Measurements from ENCODE around the gene KAZN. TPM values are rescaled to one million over a fixed set of nuclear protein-coding genes. Genes with fewer than 3 reads are reported as not detected.
A peak's percentile ranks its signal among the peaks of the same experiment; 100 is the strongest.

Gene KAZN
- polyA plus RNA-seq, 2 of the 4 experiments (the other 2 are of a cell fraction), result 1.3 to 1.9 TPM

GRCh38 chr1:14603645-14604044, 5.2 kb downstream of the KAZN start:
- no peaks in the 10 kb centered on the region for H3K4me1 ChIP-seq
- no peak overlapping the region for H3K4me2 ChIP-seq
- CTCF ChIA-PET, result no interaction called here
- no peak for ATAC-seq
- H3K4me3 ChIP-seq, result no peak overlapping the region
- TF ChIP-seq SMC3 (IDR thresholded peaks at IDR 0.05) (no peak), EHMT2 (IDR thresholded peaks at IDR 0.05; ENCODE audit: low read depth) (no peak)
- H3K27ac ChIP-seq, result no peak overlapping the region
- DNase-seq (ENCODE audit: low read depth in 1 of 2, low spot score in 1 of 2), result no peak
- WGBS (ENCODE audit: missing lambda C conversion rate), result 50% methylated on average over 2 of the region's 2 CpGs
- no peaks in the 10 kb centered on the region for H3K9me3 ChIP-seq
- POLR2A ChIA-PET, result no interaction called here
- no peak for FAIRE-seq

- Histone ChIP-seq H3K27ac (no peak overlapping the region), H3K4me2 (no peak overlapping the region), H3K4me1 (no peaks in the 10 kb centered on the region), H3K4me3 (no peak overlapping the region), H3K9me3 (no peaks in the 10 kb centered on the region)
- FAIRE-seq (no peak), ATAC-seq (no peak), DNase-seq (ENCODE audit: low read depth in 1 of 2, low spot score in 1 of 2) (no peak)
- 13% methylated on average over 5 of the region's 5 CpGs for WGBS (ENCODE audit: missing lambda C conversion rate)
- ChIA-PET CTCF (interaction anchor here (1.1 kb wide), 1 partner anchor 423 kb away, joined by 3 read pairs; no protein-coding TSS in a partner anchor), POLR2A (no interaction called here)
- TF ChIP-seq SREBF2 (IDR thresholded peaks at IDR 0.05) (no peak), RCOR1 (IDR thresholded peaks at IDR 0.05; ENCODE audit: low read depth, low read length) (no peak), HOXB5 (CRISPR knock-in tag; IDR thresholded peaks at IDR 0.05) (no peak)
These were observed 5.9 kb downstream of the KAZN start for GRCh38 chr1:14604414-14604813.

- DNase-seq (ENCODE audit: low read depth in 1 of 2, low spot score in 1 of 2) (no peak), FAIRE-seq (no peak), ATAC-seq (no peak)
- H3K27ac ChIP-seq, result no peak overlapping the region
- ChIA-PET POLR2A (no interaction called here), CTCF (no interaction called here)
- H3K4me1 ChIP-seq, result no peaks in the 10 kb centered on the region
- 0% methylated on average over 1 of the region's 1 CpG for WGBS (ENCODE audit: missing lambda C conversion rate)
- H3K9me3 ChIP-seq, result no peaks in the 10 kb centered on the region
- TF ChIP-seq HOXA7 (CRISPR knock-in tag; IDR thresholded peaks at IDR 0.05) (no peak), KDM5A (IDR thresholded peaks at IDR 0.05) (no peak), REST (IDR thresholded peaks at IDR 0.05) (no peak)
- no peak overlapping the region for H3K4me2 ChIP-seq
- H3K4me3 ChIP-seq, result no peak overlapping the region
These were observed 7.5 kb downstream of the KAZN start for GRCh38 chr1:14605945-14606344.

GRCh38 chr1:14606632-14607031, 8.1 kb downstream of the KAZN start:
- Histone ChIP-seq H3K9me3 (no peaks in the 10 kb centered on the region), H3K4me3 (no peak overlapping the region), H3K4me1 (no peaks in the 10 kb centered on the region), H3K4me2 (no peak overlapping the region), H3K27ac (no peak overlapping the region)
- ChIA-PET CTCF (interaction anchor here (1.0 kb wide), 1 partner anchor 242 kb away, joined by 3 read pairs; no protein-coding TSS in a partner anchor), POLR2A (no interaction called here)
- 0% methylated on average over 1 of the region's 1 CpG for WGBS (ENCODE audit: missing lambda C conversion rate)
- TF ChIP-seq FOSB (CRISPR knock-in tag; IDR thresholded peaks at IDR 0.05) (no peak), RAD21 (conservative IDR thresholded peaks at IDR 0.05 in 1 of 2, IDR thresholded peaks at IDR 0.05 in 1 of 2) (peak; percentile 33 to 39; a peak in 4 of 5 replicates)
- FAIRE-seq (no peak), ATAC-seq (no peak), DNase-seq (ENCODE audit: low read depth in 1 of 2, low spot score in 1 of 2) (no peak)

- 6% methylated on average over 4 of the region's 5 CpGs for WGBS (ENCODE audit: missing lambda C conversion rate)
- POLR2A ChIA-PET, result no interaction called here
- TF ChIP-seq ZFP36 (IDR thresholded peaks at IDR 0.05; ENCODE audit: borderline replicate concordance, partially characterized antibody) (no peak), POLR2A (IDR thresholded peaks at IDR 0.05; ENCODE audit: low read length) (no peak), CBX2 (IDR thresholded peaks at IDR 0.05; ENCODE audit: borderline replicate concordance, low read depth) (no peak), HEYL (CRISPR knock-in tag; IDR thresholded peaks at IDR 0.05) (no peak), CBX8 (IDR thresholded peaks at IDR 0.05) (no peak), BCL3 (IDR thresholded peaks at IDR 0.05) (no peak), FOXS1 (CRISPR knock-in tag; IDR thresholded peaks at IDR 0.05) (no peak), FOSB (CRISPR knock-in tag; IDR thresholded peaks at IDR 0.05) (no peak), MAX (IDR thresholded peaks at IDR 0.05) (no peak), ELK1 (IDR thresholded peaks at IDR 0.05; ENCODE audit: low read depth, low read length) (no peak), RNF2 (IDR thresholded peaks at IDR 0.05; ENCODE audit: borderline replicate concordance, low read depth) (no peak), GATA3 (IDR thresholded peaks at IDR 0.05; ENCODE audit: borderline replicate concordance) (no peak), MAFK (IDR thresholded peaks at IDR 0.05; ENCODE audit: partially characterized antibody) (no peak), FOSL2 (IDR thresholded peaks at IDR 0.05) (no peak), FOSL2 (CRISPR knock-in tag; IDR thresholded peaks at IDR 0.05) (no peak)
These were observed 8.8 kb downstream of the KAZN start for GRCh38 chr1:14607295-14607694.

More at GRCh38 chr1:14607295-14607694, 8.8 kb downstream of the KAZN start:
- no peak for FAIRE-seq
- Histone ChIP-seq H3K27ac (no peak overlapping the region), H3K4me2 (no peak overlapping the region), H3K4me3 (no peak overlapping the region), H3K4me1 (no peaks in the 10 kb centered on the region), H3K9me3 (no peaks in the 10 kb centered on the region)
- CTCF ChIA-PET, result interaction anchor here (1.0 kb wide), 1 partner anchor 241 kb away, joined by 3 read pairs; no protein-coding TSS in a partner anchor
- DNase-seq (ENCODE audit: low read depth in 1 of 2, low spot score in 1 of 2), result no peak
- ATAC-seq, result no peak

Measured in A549 (cell line).